OCI-LY3 (cell line): ENCODE data around the gene STK17A.
A peak's percentile ranks its signal among the peaks of the same experiment; 100 is the strongest.

Source experiments
- H2AFZ ChIP-seq: fragments of 200-600, 300-600 bp; shearing (Covaris generic); 2 replicates; pipeline ENCODE4 v1.6.0; 2014; ENCODE audit warnings: antibody characterized with exemption, low read depth, low read length
- H3K27ac ChIP-seq: fragments of 200-600, 300-600 bp; sonication (generic); 2 replicates; pipeline ENCODE4 v1.5.1; 2014; ENCODE audit warnings: mild to moderate bottlenecking, low read length, moderate library complexity, mixed read lengths
- H3K27me3 ChIP-seq: fragments of 200-600, 300-600 bp; sonication (generic); 2 replicates; pipeline ENCODE4 v1.6.1; 2014; ENCODE audit warnings: low read depth, low read length, mixed read lengths
- H3K36me3 ChIP-seq: fragments of 200-600, 300-600 bp; sonication (generic); replicated peaks from 2 replicates; pipeline ENCODE3; 2014; ENCODE audit warnings: low read depth, low read length, mixed read lengths
- H3K4me1 ChIP-seq: fragments of 300-600, 200-600 bp; sonication (generic); 2 replicates; pipeline ENCODE4 v1.6.1; 2014; ENCODE audit warnings: low read length, mixed read lengths
- H3K4me2 ChIP-seq: fragments of 200-600, 300-600 bp; sonication (generic); 2 replicates; pipeline ENCODE4 v1.6.1; 2014; ENCODE audit warnings: low read length, mixed read lengths
- H3K4me3 ChIP-seq: fragments of 300-600, 200-600 bp; sonication (generic); 2 replicates; pipeline ENCODE4 v1.5.1; 2014; ENCODE audit warnings: antibody characterized with exemption, mild to moderate bottlenecking, low read length, moderate library complexity
- H3K79me2 ChIP-seq: fragments of 300-600, 200-600 bp; shearing (Covaris generic); 2 replicates; pipeline ENCODE4 v1.6.1; 2014; ENCODE audit warnings: mild to moderate bottlenecking, low read length, mixed read lengths
- H3K9ac ChIP-seq: fragments of 300-600, 200-600 bp; shearing (Covaris generic); 2 replicates; pipeline ENCODE4 v1.6.0; 2014; ENCODE audit warnings: mild to moderate bottlenecking, low read length, moderate library complexity
- H3K9me3 ChIP-seq: fragments of 200-600, 300-600 bp; shearing (Covaris generic); 2 replicates; pipeline ENCODE4 v1.6.1; 2014; ENCODE audit warnings: low read length, mixed read lengths; ENCODE audit not compliant: insufficient read depth
- H4K20me1 ChIP-seq: fragments of 200-600, 300-600 bp; sonication (generic); 2 replicates; pipeline ENCODE4 v1.6.1; 2016; ENCODE audit warnings: low read length, mixed read lengths; ENCODE audit not compliant: insufficient read depth
- EZH2phosphoT487 ChIP-seq: fragments of 200-600 bp; shearing (Covaris generic); IDR thresholded peaks from 2 replicates; pipeline ENCODE4 v1.6.1; 2018; ENCODE audit warnings: antibody characterized with exemption, mixed run types, low read depth
- TF ChIP-seq, protein P1 (sequence below): fragments of 200-600, 300-600 bp; sonication (generic); IDR thresholded peaks from 2 replicates; pipeline ENCODE4 v1.5.1; 2014; ENCODE audit warnings: antibody characterized with exemption, low read length, low read depth

The STK17A gene

DNA sequence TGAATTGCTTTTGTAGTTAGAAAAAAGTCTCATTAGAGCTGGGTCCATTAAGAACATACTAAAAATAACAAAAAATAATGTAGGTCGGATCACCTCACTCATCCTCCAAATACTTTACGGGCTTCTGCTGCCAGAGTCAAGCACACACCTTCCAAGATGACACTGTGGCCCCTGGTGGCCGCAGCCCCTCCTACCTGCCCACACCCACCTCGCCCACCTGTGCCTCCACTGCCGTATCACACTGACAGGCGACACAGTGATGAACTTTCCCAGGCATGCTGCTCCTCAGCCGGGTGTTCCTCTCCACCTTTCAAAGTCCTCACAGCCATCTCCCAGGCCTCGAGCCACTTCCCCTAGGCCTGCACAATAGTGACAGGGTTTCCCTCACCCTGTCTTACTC, 60.9 kb downstream of the STK17A start:
- Histone ChIP-seq H3K36me3 (peaks cover 49% of the 10 kb centered on the region), H3K4me2 (no peak overlapping the region), H3K9me3 (peaks cover 3% of the 10 kb centered on the region; the same call in 1 of the 2 replicates), H3K4me3 (no peak overlapping the region), H3K79me2 (0 out of 2 replicates have a peak, but pooled peaks cover 3% of the 10 kb centered on the region), H3K27ac (no peak overlapping the region), H4K20me1 (peaks cover 18% of the 10 kb centered on the region), H3K27me3 (no peaks in the 10 kb centered on the region), H3K9ac (no peak overlapping the region), H3K4me1 (peaks cover 35% of the 10 kb centered on the region), H2AFZ (no peak overlapping the region)
- TF ChIP-seq, protein P1, sequence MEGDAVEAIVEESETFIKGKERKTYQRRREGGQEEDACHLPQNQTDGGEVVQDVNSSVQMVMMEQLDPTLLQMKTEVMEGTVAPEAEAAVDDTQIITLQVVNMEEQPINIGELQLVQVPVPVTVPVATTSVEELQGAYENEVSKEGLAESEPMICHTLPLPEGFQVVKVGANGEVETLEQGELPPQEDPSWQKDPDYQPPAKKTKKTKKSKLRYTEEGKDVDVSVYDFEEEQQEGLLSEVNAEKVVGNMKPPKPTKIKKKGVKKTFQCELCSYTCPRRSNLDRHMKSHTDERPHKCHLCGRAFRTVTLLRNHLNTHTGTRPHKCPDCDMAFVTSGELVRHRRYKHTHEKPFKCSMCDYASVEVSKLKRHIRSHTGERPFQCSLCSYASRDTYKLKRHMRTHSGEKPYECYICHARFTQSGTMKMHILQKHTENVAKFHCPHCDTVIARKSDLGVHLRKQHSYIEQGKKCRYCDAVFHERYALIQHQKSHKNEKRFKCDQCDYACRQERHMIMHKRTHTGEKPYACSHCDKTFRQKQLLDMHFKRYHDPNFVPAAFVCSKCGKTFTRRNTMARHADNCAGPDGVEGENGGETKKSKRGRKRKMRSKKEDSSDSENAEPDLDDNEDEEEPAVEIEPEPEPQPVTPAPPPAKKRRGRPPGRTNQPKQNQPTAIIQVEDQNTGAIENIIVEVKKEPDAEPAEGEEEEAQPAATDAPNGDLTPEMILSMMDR, result no peak
- TF ChIP-seq EZH2phosphoT487, result no peak

- H2AFZ ChIP-seq, result no peak overlapping the region
- peaks cover 5% of the 10 kb centered on the region; the same call in 1 of the 2 replicates for H3K9me3 ChIP-seq
- H3K4me3 ChIP-seq, result no peak overlapping the region
- H4K20me1 ChIP-seq, result peaks cover 21% of the 10 kb centered on the region
- H3K27ac ChIP-seq, result no peak overlapping the region
- peaks cover 31% of the 10 kb centered on the region for H3K36me3 ChIP-seq
- H3K4me1 ChIP-seq, result peaks cover 53% of the 10 kb centered on the region
- H3K27me3 ChIP-seq, result no peaks in the 10 kb centered on the region
- no peak overlapping the region; the same call in 1 of the 2 replicates for H3K4me2 ChIP-seq
- H3K79me2 ChIP-seq, result 0 out of 2 replicates have a peak, but pooled peaks cover 3% of the 10 kb centered on the region
- TF ChIP-seq EZH2phosphoT487, result no peak
- TF ChIP-seq, protein P1, result no peak
- H3K9ac ChIP-seq, result no peak overlapping the region
Measured at GRCh38 chr7:43645699-43646226, 62.9 kb downstream of the STK17A start.

GRCh38 chr7:43646603-43647338, 63.9 kb downstream of the STK17A start:
- Histone ChIP-seq H3K9ac (0 out of 2 replicates have a peak overlapping the region, but pooled peaks have one; percentile 41), H3K27ac (peak overlapping the region; percentile 97; the same call in 1 of the 2 replicates), H2AFZ (no peak overlapping the region), H3K9me3 (peaks cover 5% of the 10 kb centered on the region; the same call in 1 of the 2 replicates), H3K4me2 (peak overlapping the region; percentile 95), H3K79me2 (peaks cover 9% of the 10 kb centered on the region; the same call in 1 of the 2 replicates), H3K4me3 (no peak overlapping the region), H4K20me1 (peaks cover 23% of the 10 kb centered on the region), H3K4me1 (peaks cover 63% of the 10 kb centered on the region), H3K27me3 (no peaks in the 10 kb centered on the region), H3K36me3 (peaks cover 32% of the 10 kb centered on the region)
- TF ChIP-seq EZH2phosphoT487, result no peak
- TF ChIP-seq, protein P1, result no peak

- Histone ChIP-seq H4K20me1 (peaks cover 27% of the 10 kb centered on the region), H3K4me2 (peak overlapping the region; percentile 95), H3K9ac (peak overlapping the region; percentile 41), H3K79me2 (peaks cover 14% of the 10 kb centered on the region), H3K9me3 (peaks cover 5% of the 10 kb centered on the region), H3K4me3 (peak overlapping the region; percentile 70; the same call in 1 of the 2 replicates), H3K27me3 (no peaks in the 10 kb centered on the region), H3K4me1 (peaks cover 68% of the 10 kb centered on the region), H3K36me3 (peaks cover 37% of the 10 kb centered on the region), H2AFZ (no peak overlapping the region), H3K27ac (peak overlapping the region; percentile 97)
- no peak for TF ChIP-seq EZH2phosphoT487
Measured at GRCh38 chr7:43647339-43647672, 64.4 kb downstream of the STK17A start.
